ENCODE results near the gene MTCH1. TPM values are rescaled to one million over a fixed set of nuclear protein-coding genes. Genes with fewer than 3 reads are reported as not detected.

Gene MTCH1
- total RNA-seq, 2 experiments from 2014 or later, result 135 to 139 TPM

DNA sequence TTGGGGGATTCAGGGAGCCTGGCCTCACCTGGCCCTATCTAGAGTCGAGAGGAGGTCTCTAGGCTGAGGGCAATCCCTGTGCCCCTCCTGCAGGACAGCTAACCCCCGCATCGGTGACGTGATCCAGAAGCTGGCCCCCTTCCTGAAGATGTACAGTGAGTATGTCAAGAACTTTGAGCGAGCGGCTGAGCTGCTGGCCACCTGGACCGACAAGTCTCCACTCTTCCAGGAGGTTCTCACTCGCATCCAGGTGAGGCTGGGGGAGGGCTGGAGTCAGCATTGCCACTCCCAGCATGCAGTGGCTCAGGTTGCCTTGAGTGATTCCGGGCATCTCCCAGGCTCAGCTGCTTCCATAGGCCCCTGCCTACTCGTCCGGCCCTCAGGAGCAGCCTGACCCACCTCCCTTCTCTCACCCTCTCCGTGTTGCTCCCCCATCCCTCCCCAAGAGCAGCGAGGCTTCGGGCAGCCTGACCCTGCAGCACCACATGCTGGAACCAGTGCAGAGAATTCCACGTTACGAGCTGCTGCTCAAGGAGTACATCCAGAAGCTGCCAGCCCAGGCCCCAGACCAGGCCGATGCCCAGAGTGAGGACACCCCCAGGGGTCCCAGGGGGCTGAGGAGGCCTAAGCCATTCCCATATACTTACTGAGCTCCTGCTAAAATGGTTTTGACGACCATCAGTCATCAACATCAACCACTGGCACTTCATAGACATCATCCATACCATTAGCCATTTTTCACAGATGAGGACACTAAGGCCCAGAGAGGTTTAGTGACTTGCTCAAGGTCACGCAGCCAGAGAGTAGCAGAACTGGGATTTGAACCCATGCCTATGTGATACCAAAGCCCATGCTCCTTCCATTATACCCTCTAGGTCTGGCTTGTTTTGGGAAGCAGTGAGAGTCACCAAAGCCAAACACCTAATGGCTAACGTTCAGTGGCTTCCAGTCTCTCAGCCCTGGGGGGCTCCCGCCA is 27.8 kb upstream of the MTCH1 start:
- H3K36me3 Mint-ChIP-seq, result no peaks in the 10 kb centered on the region
- H3K4me3 Mint-ChIP-seq, result no peak overlapping the region
- no peak for ATAC-seq (ENCODE audit: low read depth)
- no peak for DNase-seq
- H3K4me1 Mint-ChIP-seq, result peaks cover 11% of the 10 kb centered on the region
- no peaks in the 10 kb centered on the region for H3K27me3 Mint-ChIP-seq
- no peak overlapping the region for H3K27ac Mint-ChIP-seq
- POLR2A ChIA-PET, result no interaction called here
- no peaks in the 10 kb centered on the region for H3K9me3 Mint-ChIP-seq

DNA sequence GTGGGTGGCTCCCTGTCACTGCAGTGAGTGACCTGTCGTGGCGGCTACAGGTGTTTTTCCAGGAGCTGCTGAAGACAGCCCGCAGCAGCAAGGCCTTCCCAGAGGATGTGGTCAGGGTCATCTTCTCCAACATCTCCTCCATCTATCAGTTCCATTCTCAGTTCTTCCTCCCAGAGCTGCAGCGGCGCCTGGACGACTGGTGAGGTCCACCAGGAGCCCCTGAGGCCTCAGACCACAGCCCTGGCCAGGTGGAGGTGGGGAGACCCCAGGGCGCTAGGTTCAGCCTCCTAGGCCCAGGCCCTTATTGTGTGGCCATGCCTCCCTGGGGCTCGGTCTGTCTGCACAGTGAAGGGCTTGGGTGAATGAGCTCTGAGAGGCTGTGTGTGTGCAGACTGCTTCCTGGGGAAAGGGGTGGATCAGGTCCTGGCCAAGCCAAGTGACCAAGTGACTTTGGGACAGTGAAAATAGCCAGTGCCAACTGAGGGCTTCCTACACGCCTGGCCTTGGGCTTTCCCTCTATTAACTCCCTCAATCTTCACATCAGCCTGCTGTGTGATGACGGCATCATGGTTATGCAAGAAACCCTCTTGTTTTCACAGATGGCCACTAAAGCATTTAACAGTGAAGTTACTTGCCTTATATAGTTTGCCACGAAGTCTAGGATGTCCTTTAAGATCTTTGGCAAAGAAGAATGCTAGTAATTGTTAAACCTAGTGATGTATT is 25.8 kb upstream of the MTCH1 start:
- ATAC-seq (ENCODE audit: low read depth), result no peak

DNA sequence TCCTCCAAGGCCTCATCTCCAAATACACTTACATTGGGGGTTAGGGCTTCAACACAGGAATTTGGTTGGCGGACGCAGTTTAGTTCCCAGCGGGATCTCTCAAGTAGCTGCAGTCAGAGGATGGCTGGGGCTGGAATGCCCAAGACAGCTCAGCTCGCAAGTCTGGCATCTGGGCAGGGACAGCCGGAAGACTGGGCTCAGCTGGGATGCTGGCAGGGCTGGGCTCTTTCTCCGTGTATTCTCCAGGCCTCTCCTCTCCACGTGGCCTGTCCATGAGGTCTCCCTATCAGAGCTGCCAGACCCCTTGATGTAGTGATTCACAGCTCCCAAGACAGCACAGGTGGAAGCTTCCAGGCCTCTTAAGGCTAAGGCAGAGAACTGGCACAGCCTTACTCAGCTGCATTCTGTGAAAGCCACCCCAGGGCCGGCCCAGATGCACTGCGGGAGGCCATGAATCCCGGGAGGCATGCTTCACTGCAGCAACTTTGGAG is 24.5 kb upstream of the MTCH1 start:
- no peak for ATAC-seq (ENCODE audit: low read depth)

More for the DNA sequence above, 25.8 kb upstream of the MTCH1 start:
- Mint-ChIP-seq H3K4me3 (no peak overlapping the region), H3K36me3 (no peaks in the 10 kb centered on the region), H3K9me3 (no peaks in the 10 kb centered on the region), H3K27me3 (no peaks in the 10 kb centered on the region), H3K4me1 (peaks cover 12% of the 10 kb centered on the region), H3K27ac (peak overlapping the region; percentile 48)
- DNase-seq, result no peak
- POLR2A ChIA-PET, result no interaction called here

DNA sequence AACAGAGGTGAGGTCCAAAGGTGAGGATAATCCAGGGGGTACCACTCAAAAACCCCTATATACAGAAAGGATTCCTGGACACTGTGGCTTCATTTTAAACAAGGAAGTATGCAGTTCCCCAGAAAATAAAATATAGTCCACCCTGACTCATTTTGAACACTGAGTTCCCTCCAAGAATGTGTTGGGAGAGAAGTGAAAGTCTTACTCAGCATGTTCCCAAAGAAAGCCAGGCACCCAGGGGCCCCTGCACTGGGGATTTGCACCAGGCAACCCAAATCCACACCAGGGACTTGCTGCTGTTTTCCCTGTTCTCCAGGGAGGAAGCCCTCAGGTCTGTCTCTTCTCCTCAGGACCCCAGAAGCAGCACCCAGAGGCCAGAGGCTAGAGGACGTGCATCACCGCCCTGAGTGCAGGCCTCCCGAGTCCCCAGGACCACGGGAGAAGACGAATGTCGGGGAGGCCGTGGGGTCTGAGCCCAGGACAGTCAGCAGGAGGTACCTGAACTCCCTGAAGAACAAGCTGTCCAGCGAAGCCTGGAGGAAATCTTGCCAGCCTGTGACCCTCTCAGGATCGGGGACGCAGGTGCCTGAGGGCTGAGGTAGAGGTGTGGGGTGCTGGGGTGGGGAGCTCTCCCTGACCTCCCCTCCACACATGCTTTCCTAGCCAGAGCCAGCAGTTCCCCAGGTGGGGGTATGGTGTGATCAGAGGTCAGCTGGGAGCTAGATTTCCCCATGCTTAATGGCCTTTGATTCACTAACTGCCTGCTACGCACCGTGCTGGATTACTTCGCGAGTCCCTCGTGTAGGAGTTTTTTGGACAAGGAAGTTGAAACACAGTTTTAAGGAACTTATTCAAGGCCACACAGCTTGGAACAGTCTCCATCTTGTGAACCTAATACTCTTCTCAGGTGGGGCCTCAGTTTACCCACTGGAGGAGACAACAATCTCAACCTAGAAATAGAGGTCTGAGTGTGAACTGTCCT is 22.8 kb upstream of the MTCH1 start:
- POLR2A ChIA-PET, result no interaction called here
- DNase-seq (no peak), ATAC-seq (ENCODE audit: low read depth) (no peak)
- Mint-ChIP-seq H3K27ac (no peak overlapping the region), H3K4me1 (peaks cover 23% of the 10 kb centered on the region), H3K36me3 (no peaks in the 10 kb centered on the region), H3K9me3 (no peaks in the 10 kb centered on the region), H3K4me3 (no peak overlapping the region), H3K27me3 (no peaks in the 10 kb centered on the region)

More for the DNA sequence above, 24.5 kb upstream of the MTCH1 start:
- H3K9me3 Mint-ChIP-seq, result no peaks in the 10 kb centered on the region
- no peaks in the 10 kb centered on the region for H3K27me3 Mint-ChIP-seq
- POLR2A ChIA-PET, result no interaction called here
- H3K4me1 Mint-ChIP-seq, result peaks cover 22% of the 10 kb centered on the region
- no peaks in the 10 kb centered on the region for H3K36me3 Mint-ChIP-seq
- no peak for DNase-seq
- H3K27ac Mint-ChIP-seq, result no peak overlapping the region
- H3K4me3 Mint-ChIP-seq, result no peak overlapping the region

DNA sequence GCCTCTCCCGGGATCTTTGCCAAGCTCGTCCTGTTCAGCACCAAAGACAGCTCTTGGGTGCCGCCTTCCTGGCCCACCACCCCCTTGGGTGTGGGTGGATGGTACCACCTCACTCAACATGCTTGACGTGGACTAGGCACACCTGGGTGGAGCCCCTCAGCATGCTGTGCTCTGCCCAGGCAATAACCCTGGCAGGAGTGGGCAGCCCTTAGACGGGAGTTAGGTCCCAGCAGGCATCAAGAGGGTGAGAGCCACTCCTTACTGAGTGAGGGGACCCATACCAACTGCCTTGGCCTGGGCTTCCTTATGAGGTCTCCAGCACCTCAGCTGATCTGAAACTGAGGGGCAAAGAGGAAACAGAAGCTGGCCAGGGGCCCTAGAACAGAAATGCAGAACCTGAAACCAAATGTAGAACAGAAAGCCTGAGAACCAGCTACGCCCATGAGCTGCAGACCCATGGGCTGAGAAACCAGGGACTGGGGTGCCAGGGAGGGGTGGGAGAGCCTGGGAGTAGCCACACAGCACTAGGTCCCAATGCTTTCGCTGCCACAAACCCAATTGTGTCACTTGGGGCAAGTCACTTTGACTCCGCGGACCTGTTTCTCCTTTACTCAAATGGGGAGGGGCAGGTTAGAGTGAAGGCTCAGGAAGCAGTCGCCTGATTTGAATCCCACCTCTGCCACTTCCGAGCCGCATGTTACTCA is 21.5 kb upstream of the MTCH1 start:
- no peaks in the 10 kb centered on the region for H3K9me3 Mint-ChIP-seq
- H3K36me3 Mint-ChIP-seq, result no peaks in the 10 kb centered on the region
- no peaks in the 10 kb centered on the region for H3K27me3 Mint-ChIP-seq
- H3K4me3 Mint-ChIP-seq, result peak overlapping the region; percentile 25
- H3K27ac Mint-ChIP-seq, result peak overlapping the region; percentile 30
- no peak for ATAC-seq (ENCODE audit: low read depth)
- POLR2A ChIA-PET, result interaction anchor here (1.1 to 3.4 kb wide), 4 partner anchors 11 to 132 kb away, joined by 3 to 15 read pairs (median 6); partner anchors contain the start of gene MTCH1
- H3K4me1 Mint-ChIP-seq, result peaks cover 23% of the 10 kb centered on the region
- no peak for DNase-seq

DNA sequence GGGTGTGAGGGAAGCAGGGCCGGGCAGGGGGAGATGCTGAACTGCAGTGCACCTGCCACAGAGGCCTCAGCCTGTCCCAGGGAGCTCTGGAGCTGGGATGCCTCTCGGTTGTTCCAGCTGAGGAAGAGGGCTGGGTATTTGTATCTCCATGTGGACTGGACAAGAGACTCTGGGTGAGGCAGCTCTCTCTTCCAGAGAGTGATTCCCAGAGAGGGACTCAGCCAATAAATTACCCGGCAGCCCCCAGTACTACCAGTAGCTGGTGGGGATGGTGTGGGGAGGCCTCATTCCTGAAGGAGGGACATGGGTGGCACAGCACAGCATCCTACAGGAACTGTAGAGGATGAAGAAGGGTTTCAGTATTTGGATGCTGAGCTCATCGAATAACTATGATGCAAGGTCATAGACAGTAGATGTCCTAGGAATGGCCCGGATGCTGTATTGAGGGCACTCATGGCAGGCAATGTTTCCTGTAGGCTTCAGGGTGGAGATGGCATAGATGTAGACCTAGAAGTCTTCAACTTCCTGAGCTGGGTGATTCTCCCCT is 20.9 kb upstream of the MTCH1 start:
- Mint-ChIP-seq H3K36me3 (no peaks in the 10 kb centered on the region), H3K4me1 (peaks cover 23% of the 10 kb centered on the region), H3K4me3 (peak overlapping the region; percentile 81), H3K27ac (peak overlapping the region; percentile 75), H3K9me3 (no peaks in the 10 kb centered on the region), H3K27me3 (no peaks in the 10 kb centered on the region)
- ATAC-seq (ENCODE audit: low read depth) (no peak), DNase-seq (no peak)
- POLR2A ChIA-PET, result interaction anchor here (1.1 to 3.4 kb wide), 4 partner anchors 11 to 132 kb away, joined by 3 to 15 read pairs (median 6); partner anchors contain the start of gene MTCH1

DNA sequence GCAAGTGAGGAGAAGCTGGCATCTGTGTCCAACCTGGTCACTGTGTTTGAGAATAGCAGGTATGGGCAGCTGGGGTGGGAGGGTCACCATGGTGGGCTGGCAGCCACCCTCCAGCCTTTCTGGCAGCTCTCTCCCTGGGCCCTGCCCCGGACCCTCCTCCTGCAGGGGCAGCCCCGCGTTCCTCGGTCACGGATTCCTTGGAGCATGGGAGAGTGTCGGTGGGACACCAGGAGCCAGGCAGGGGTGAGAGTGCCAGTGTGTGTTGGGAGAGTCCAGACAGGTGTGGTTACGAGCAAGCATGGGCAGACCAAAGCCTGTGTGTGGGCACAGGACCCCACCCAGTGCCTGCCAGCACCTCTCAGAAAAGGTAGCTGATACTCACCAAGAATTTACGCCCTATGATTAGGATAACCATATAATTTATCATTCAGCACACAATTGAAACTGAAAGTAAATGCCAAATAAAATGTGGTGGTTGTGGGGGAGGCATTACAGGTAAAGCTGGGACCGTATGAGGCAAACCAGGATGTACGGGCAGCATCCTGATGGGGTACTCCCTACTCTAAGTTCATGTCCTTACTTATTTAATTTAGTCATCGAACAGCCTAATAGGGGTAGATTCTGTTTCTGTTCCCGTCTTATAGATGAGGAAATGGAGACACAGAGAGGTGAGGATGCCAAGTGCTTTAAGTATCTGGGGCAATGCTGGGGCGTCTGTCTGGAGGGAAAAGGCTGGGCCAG is 20.0 kb upstream of the MTCH1 start:
- DNase-seq, result no peak
- Mint-ChIP-seq H3K4me1 (peaks cover 23% of the 10 kb centered on the region), H3K4me3 (peak overlapping the region; percentile 81), H3K27me3 (no peaks in the 10 kb centered on the region), H3K36me3 (no peaks in the 10 kb centered on the region), H3K9me3 (no peaks in the 10 kb centered on the region), H3K27ac (peak overlapping the region; percentile 80)
- peak; percentile 20 for ATAC-seq (ENCODE audit: low read depth)
- POLR2A ChIA-PET, result interaction anchor here (1.4 to 3.4 kb wide), 3 partner anchors 12 to 20 kb away, joined by 4 to 15 read pairs (median 8); partner anchors contain the start of gene MTCH1

DNA sequence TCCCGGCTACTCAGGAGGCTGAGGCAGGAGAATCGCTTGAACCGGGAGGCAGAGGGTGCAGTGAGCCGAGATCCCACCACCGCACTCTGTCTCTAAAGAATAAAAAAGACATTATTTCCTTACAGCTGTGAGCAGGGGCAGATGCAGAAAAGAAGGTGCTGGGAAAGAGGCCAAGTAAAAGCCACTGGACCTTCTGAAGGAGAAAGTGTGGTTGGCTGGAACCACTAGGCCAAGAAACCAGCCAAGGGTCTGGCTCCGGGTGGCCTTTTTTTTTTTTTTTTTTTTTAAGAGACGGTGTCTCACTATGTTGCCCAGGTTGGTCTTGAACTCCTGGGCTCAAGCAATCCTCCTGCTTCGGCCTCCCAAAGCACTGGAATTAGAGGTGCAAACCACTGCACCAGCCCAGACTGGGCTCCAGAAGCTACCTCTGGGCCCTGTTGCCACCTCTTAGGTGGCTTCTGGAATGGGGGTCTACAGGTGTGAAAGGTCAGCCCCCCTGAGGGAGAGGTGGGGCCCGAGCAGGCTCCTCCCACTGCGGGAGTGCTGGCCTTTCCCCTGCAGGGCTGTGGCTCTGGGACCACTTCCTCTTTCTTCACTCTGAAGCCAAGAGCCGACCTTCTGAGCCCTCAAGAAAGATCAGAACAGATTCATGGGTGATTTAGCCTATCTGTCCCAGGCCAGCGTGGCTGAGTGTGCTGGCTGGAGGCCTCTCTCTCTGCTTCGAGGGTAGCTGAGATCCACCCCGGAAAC is 19.2 kb upstream of the MTCH1 start, which contains the start of gene FGD2:
Gene FGD2, plus strand, starts transcription at position 595 of the 750 bp plus-strand sequence. CDS start 163 bp downstream, outside the sequence.
- H3K9me3 Mint-ChIP-seq, result no peaks in the 10 kb centered on the region
- H3K27ac Mint-ChIP-seq, result peak within 1 kb of the TSS; percentile 80
- ATAC-seq (ENCODE audit: low read depth), result peak; percentile 46
- DNase-seq, result no peak
- H3K36me3 Mint-ChIP-seq, result no peaks in the 10 kb centered on the region
- POLR2A ChIA-PET, result interaction anchor here (1.8 to 3.4 kb wide), 2 partner anchors 13 to 19 kb away, joined by 8 to 15 read pairs; partner anchors contain the start of gene MTCH1
- H3K4me1 Mint-ChIP-seq, result peaks cover 23% of the 10 kb centered on the region
- H3K4me3 Mint-ChIP-seq, result peak within 1 kb of the TSS; percentile 81
- H3K27me3 Mint-ChIP-seq, result no peaks in the 10 kb centered on the region

DNA sequence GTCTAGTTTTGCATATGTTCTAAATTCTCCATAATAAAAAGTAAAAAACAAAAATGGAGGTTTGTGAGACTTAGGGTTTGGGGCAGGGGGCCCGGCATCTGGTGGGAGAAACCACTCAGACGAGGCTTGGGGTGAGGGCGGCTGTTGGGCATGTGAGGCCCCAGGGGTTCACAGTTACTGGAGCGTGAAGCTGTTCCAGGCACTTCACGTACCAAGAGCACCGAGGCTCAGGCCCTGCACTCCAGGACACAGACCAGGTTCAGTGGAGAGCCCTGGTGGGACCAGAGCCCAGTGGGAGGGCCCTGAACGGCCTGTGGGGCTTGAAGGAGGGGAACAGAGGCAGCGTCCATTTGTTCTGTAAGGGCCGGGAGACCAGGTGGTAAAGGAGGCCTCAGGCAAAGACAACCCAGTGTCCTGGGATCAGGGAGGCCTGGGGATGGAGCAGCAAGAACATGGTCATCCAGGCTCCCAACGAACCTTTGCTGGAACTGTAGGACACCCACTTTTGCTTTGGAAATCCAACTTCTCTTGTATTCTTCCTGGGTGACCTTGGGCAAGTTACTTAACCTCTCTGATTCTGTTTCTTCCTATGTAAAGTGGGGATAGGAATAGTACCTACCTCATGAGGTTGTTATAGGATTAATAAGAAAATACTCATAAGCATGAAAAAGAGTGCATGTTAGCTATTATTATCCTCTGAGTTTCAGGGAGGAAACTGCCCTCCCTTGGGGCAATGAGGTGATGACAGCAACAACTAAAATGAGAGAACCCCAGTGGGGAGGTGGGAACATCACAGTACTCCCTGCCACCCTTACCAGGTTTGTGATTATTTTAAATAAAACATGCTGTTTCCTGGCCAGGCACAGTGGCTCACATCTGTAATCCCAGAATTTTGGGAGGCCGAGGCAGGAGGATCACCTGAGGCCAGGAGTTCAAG is 18.3 kb upstream of the MTCH1 start:
- Mint-ChIP-seq H3K27me3 (no peaks in the 10 kb centered on the region), H3K36me3 (no peaks in the 10 kb centered on the region), H3K4me3 (no peak overlapping the region), H3K27ac (peak overlapping the region; percentile 30), H3K9me3 (no peaks in the 10 kb centered on the region), H3K4me1 (peaks cover 23% of the 10 kb centered on the region)
- DNase-seq (no peak), ATAC-seq (ENCODE audit: low read depth) (no peak)
- POLR2A ChIA-PET, result interaction anchor here (3.4 kb wide), 1 partner anchor 18 kb away, joined by 15 read pairs; the partner anchor contains the start of gene MTCH1

DNA sequence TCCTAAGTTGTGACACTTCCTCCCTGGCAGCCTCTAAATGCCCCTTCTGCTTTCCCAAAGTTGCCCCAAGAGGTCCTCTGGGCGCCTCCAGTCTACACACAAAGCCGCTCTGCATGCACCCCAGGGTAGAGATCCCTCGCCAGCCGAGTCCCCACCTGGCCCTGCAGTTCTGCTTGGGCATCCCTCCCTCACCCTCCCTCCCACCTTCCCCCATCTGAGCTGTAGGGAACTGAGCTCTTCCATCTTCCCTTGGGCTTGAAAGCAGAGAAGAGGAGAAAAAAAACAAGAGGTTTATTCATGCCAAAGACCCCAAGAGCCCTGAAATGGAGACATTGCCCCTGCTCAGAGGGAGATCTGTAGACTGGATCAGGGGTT is 13.7 kb upstream of the MTCH1 start:
- no peak for ATAC-seq (ENCODE audit: low read depth)
- H3K4me1 Mint-ChIP-seq, result peaks cover 2% of the 10 kb centered on the region
- no peak overlapping the region for H3K4me3 Mint-ChIP-seq

More for the DNA sequence above, 13.7 kb upstream of the MTCH1 start:
- POLR2A ChIA-PET, result no interaction called here
- H3K27me3 Mint-ChIP-seq, result peaks cover 7% of the 10 kb centered on the region
- no peak for DNase-seq
- no peaks in the 10 kb centered on the region for H3K9me3 Mint-ChIP-seq
- H3K27ac Mint-ChIP-seq, result no peak overlapping the region
- no peaks in the 10 kb centered on the region for H3K36me3 Mint-ChIP-seq
